Measurements from ENCODE around the gene CR1L. TPM values are rescaled to one million over a fixed set of nuclear protein-coding genes. Genes with fewer than 3 reads are reported as not detected.
"Not testable (repeated sequence)": the region's sequence is repeated elsewhere in the genome, so short reads cannot be mapped to it uniquely, and the experiment has no call there.

The CR1L gene
- total RNA-seq (0.22 TPM), polyA plus RNA-seq (ENCODE audit: insufficient read depth in 1 of 8, insufficient read length in 8 of 8, low replicate concordance in 1 of 8) (under 1 TPM in 5 of 8 donors, not detected in 3; 0.24 to 0.65 (median 0.34) TPM)
- long read RNA-seq, donor 1: 0 reads
- long read RNA-seq, donor 2: 0 reads
- long read RNA-seq, donor 3: 0 reads
- long read RNA-seq, donor 4: 0 reads
- long read RNA-seq, donor 5: 0 reads
- long read RNA-seq, donor 6: 0 reads
- long read RNA-seq, donor 7: 0 reads
- long read RNA-seq, donor 8: 0 reads
- long read RNA-seq, donor 9: 0 reads
- long read RNA-seq, donor 10, partial matches to known transcripts: 0 of 1 reads
- long read RNA-seq, donor 10, other reads (novel, unspliced or antisense): 0 of 1 reads
- long read RNA-seq, donor 11: 0 reads

DNA sequence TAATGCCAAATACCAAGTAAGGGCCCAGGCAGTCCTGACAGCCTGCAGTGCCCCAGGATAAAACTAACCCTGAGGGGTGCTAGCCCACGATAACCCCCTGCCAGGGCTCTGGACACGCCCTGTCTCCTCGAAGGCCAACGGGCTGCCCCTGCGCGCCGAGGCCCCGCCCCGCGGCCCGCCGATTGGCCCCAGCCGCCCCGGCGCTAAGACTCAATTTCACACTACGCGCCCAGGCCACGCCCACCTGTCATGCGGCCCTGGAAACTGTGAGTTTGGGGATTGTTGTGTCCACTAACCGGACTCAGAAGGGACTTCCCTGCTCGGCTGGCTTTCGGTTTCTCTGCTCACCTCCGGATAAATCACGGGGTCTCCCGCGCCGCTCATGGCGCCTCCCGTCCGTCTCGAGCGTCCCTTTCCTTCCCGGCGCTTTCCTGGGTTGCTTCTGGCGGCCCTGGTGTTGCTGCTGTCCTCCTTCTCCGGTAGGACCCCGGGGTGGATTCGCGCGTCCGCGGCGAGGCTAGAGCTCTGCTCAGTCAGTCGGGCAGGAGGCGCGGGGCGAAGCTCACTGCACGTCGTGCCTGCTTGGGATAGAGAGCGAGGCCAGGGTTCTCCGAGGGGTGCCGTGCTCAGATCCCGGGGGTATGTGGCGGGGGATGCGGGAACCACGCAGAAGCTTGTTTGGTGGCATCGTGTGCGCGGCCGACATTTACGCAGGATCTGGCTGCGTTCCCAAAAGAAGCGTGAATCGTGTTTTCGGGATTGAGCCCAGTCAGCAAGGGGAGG, at the start of gene CR1L:
CR1L (plus strand) TSS at position 282 of the 783 bp plus-strand sequence; CDS start at position 383, 101 bp downstream.
- Histone ChIP-seq H3K27ac (ENCODE audit: low read length) (no peak within 1 kb of the TSS), H3K36me3 (ENCODE audit: control insufficient read depth, insufficient read depth, low read length) (no peaks in the 10 kb centered on the region), H3K4me1 (ENCODE audit: control insufficient read depth, insufficient read depth, low read length) (peaks cover 6% of the 10 kb centered on the region), H3K4me3 (ENCODE audit: low read length) (peak within 1 kb of the TSS; percentile 48), H3K27me3 (ENCODE audit: control insufficient read depth, insufficient read depth, low read length) (peaks cover 22% of the 10 kb centered on the region), H3K9me3 (replicated peaks; ENCODE audit: control insufficient read depth, low read depth, low read length) (no peaks in the 10 kb centered on the region)
- peak; percentile 87 for DNase-seq
- WGBS (ENCODE audit: insufficient coverage): 3% methylated on average over 50 of the region's 65 CpGs

DNA sequence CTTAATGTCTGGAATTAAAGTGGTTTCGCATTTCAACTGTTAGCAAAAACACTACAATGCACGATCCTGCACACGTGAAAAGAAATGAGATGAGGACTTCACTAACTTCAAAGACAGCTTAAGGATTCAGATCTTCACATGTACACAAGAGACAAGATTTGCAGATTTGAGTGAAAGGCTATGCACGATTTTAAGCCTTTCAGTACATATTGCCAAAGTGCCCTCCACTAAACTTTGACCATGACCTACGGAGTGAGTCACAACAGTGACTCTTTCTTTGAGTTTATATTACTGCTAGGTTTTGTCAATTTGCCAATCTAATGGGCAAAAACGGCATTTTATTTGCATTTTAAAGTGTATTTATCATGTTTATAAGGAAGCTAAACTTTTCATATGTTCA, 41.2 kb upstream of the CR1L start:
- no CpG with 5 or more reads among the region's 6 CpGs for WGBS (ENCODE audit: insufficient coverage)
- Histone ChIP-seq H3K9me3 (replicated peaks; ENCODE audit: control insufficient read depth, low read depth, low read length) (no peaks in the 10 kb centered on the region), H3K4me1 (ENCODE audit: control insufficient read depth, insufficient read depth, low read length) (no peaks in the 10 kb centered on the region), H3K36me3 (ENCODE audit: control insufficient read depth, insufficient read depth, low read length) (no peaks in the 10 kb centered on the region), H3K4me3 (ENCODE audit: low read length) (no peak overlapping the region), H3K27me3 (ENCODE audit: control insufficient read depth, insufficient read depth, low read length) (no peaks in the 10 kb centered on the region), H3K27ac (ENCODE audit: low read length) (no peak overlapping the region)
- DNase-seq: no peak

GRCh38 chr1:207605444-207606361, 39.2 kb upstream of the CR1L start:
- Histone ChIP-seq H3K27ac (ENCODE audit: low read length) (no peak overlapping the region), H3K36me3 (ENCODE audit: control insufficient read depth, insufficient read depth, low read length) (no peaks in the 10 kb centered on the region), H3K9me3 (replicated peaks; ENCODE audit: control insufficient read depth, low read depth, low read length) (no peaks in the 10 kb centered on the region), H3K27me3 (ENCODE audit: control insufficient read depth, insufficient read depth, low read length) (no peaks in the 10 kb centered on the region), H3K4me3 (ENCODE audit: low read length) (no peak overlapping the region), H3K4me1 (ENCODE audit: control insufficient read depth, insufficient read depth, low read length) (no peaks in the 10 kb centered on the region)
- WGBS (ENCODE audit: insufficient coverage): no CpG with 5 or more reads among the region's 7 CpGs
- DNase-seq: no peak

DNA sequence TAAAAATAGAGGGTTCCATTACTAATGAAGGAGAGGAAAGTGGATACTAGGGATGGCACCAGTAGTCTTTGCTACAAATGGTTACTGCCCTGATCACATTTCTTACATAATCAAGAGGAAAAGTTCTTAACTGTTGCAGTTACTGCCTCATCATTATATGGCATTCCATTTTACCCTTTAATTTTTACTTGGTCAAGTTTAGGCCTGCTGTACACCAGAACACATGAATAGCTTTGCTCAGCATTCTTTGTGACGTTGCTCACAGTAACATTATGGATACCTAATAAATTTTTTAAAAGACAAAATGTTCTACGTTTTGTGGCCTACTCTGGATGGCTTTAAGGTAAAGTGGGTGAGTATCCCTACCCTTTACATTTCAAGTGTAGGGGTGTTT, 38.6 kb upstream of the CR1L start:
- H3K4me3 ChIP-seq (ENCODE audit: low read length): no peak overlapping the region
- DNase-seq: no peak
- no peaks in the 10 kb centered on the region for H3K9me3 ChIP-seq (replicated peaks; ENCODE audit: control insufficient read depth, low read depth, low read length)
- no peaks in the 10 kb centered on the region for H3K36me3 ChIP-seq (ENCODE audit: control insufficient read depth, insufficient read depth, low read length)
- no CpG with 5 or more reads among the region's 2 CpGs for WGBS (ENCODE audit: insufficient coverage)
- no peaks in the 10 kb centered on the region for H3K27me3 ChIP-seq (ENCODE audit: control insufficient read depth, insufficient read depth, low read length)
- H3K4me1 ChIP-seq (ENCODE audit: control insufficient read depth, insufficient read depth, low read length): no peaks in the 10 kb centered on the region
- H3K27ac ChIP-seq (ENCODE audit: low read length): no peak overlapping the region

- H3K9me3 ChIP-seq (replicated peaks; ENCODE audit: control insufficient read depth, low read depth, low read length): no peaks in the 10 kb centered on the region
- H3K27me3 ChIP-seq (ENCODE audit: control insufficient read depth, insufficient read depth, low read length): no peaks in the 10 kb centered on the region
- H3K4me3 ChIP-seq (ENCODE audit: low read length): no peak overlapping the region
- no peaks in the 10 kb centered on the region for H3K36me3 ChIP-seq (ENCODE audit: control insufficient read depth, insufficient read depth, low read length)
- H3K27ac ChIP-seq (ENCODE audit: low read length): no peak overlapping the region
- WGBS (ENCODE audit: insufficient coverage): 81% methylated on average over 11 of the region's 11 CpGs
- DNase-seq: no peak
- H3K4me1 ChIP-seq (ENCODE audit: control insufficient read depth, insufficient read depth, low read length): no peaks in the 10 kb centered on the region
These were observed 32.2 kb upstream of the CR1L start for GRCh38 chr1:207612762-207613161.

DNA sequence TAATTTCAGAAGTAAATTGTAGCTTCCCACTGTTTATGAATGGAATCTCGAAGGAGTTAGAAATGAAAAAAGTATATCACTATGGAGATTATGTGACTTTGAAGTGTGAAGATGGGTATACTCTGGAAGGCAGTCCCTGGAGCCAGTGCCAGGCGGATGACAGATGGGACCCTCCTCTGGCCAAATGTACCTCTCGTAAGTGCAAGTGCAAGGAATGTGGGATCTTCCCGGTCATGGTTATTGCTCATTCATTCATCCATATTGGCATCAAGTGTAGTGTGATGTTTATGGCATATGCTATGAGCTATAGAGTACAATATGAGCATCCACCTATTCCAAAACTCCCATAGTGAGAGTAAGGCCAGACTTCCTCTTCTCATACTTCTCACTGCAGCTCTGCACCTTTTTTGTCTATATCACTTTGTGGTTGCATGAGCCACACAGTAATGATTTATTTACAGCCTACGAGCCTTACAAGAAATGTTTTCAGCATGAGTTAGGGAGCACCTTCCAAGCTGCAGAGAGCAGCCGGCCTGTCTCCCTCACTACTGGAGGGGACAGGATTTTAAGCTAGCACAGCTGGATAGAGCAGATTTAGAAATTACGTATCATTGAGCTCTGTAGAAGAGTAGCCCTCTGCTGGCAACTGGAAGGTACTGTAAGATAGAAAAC, 24.9 kb upstream of the CR1L start:
- DNase-seq: peak; percentile 72
- Histone ChIP-seq H3K36me3 (ENCODE audit: control insufficient read depth, insufficient read depth, low read length) (no peaks in the 10 kb centered on the region), H3K27ac (ENCODE audit: low read length) (no peak overlapping the region)

GRCh38 chr1:207620543-207620893, 24.4 kb upstream of the CR1L start:
- Histone ChIP-seq H3K9me3 (replicated peaks; ENCODE audit: control insufficient read depth, low read depth, low read length) (no peaks in the 10 kb centered on the region), H3K4me3 (ENCODE audit: low read length) (no peak overlapping the region), H3K27ac (ENCODE audit: low read length) (no peak overlapping the region), H3K4me1 (ENCODE audit: control insufficient read depth, insufficient read depth, low read length) (no peaks in the 10 kb centered on the region), H3K36me3 (ENCODE audit: control insufficient read depth, insufficient read depth, low read length) (no peaks in the 10 kb centered on the region), H3K27me3 (ENCODE audit: control insufficient read depth, insufficient read depth, low read length) (no peaks in the 10 kb centered on the region)
- no CpG with 5 or more reads among the region's 2 CpGs for WGBS (ENCODE audit: insufficient coverage)
- no peak for DNase-seq

More for the DNA sequence above, 24.9 kb upstream of the CR1L start:
- Histone ChIP-seq H3K27me3 (ENCODE audit: control insufficient read depth, insufficient read depth, low read length) (no peaks in the 10 kb centered on the region), H3K9me3 (replicated peaks; ENCODE audit: control insufficient read depth, low read depth, low read length) (no peaks in the 10 kb centered on the region), H3K4me1 (ENCODE audit: control insufficient read depth, insufficient read depth, low read length) (no peaks in the 10 kb centered on the region), H3K4me3 (ENCODE audit: low read length) (no peak overlapping the region)
- 100% methylated on average over 1 of the region's 7 CpGs for WGBS (ENCODE audit: insufficient coverage)

DNA sequence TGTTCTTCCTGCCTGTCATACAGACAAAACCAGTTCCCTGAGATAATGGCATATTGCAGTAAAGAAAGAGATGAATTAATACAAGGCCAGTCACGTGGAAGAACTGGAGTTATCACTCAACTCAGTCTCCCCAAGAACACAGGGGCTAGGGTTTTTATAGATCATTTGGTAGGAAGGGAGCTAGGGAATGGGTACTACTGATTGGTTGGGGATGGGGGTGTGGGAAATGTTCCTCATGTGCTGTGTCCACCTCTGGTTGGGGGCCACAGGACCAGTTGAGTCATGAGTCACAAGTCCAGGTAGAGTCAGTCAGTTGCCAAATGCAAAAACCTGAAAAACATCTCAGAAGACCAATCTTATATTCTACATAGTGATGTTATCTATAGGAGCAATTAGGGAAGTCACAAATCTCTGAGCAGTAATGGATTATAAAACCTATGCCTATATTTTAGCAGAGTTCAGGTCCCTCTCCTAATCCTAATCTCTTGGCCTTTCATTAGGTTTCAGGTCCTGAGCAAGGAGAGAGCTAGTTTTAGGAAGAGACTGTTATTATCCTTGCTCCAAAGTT, 19.3 kb upstream of the CR1L start:
- not testable (repeated sequence) for H3K9me3 ChIP-seq (replicated peaks; ENCODE audit: control insufficient read depth, low read depth, low read length); H3K4me1 ChIP-seq (ENCODE audit: control insufficient read depth, insufficient read depth, low read length); DNase-seq; H3K36me3 ChIP-seq (ENCODE audit: control insufficient read depth, insufficient read depth, low read length); H3K4me3 ChIP-seq (ENCODE audit: low read length); H3K27me3 ChIP-seq (ENCODE audit: control insufficient read depth, insufficient read depth, low read length); H3K27ac ChIP-seq (ENCODE audit: low read length)
- WGBS (ENCODE audit: insufficient coverage): no CpG with 5 or more reads among the region's 1 CpG

GRCh38 chr1:207626972-207627337, 18.0 kb upstream of the CR1L start:
- Histone ChIP-seq H3K36me3 (ENCODE audit: control insufficient read depth, insufficient read depth, low read length) (no peaks in the 10 kb centered on the region), H3K9me3 (replicated peaks; ENCODE audit: control insufficient read depth, low read depth, low read length) (no peaks in the 10 kb centered on the region)

More at GRCh38 chr1:207626972-207627337, 18.0 kb upstream of the CR1L start:
- WGBS (ENCODE audit: insufficient coverage): no CpG with 5 or more reads among the region's 1 CpG
- Histone ChIP-seq H3K4me3 (ENCODE audit: low read length) (no peak overlapping the region), H3K27me3 (ENCODE audit: control insufficient read depth, insufficient read depth, low read length) (no peaks in the 10 kb centered on the region), H3K27ac (ENCODE audit: low read length) (no peak overlapping the region), H3K4me1 (ENCODE audit: control insufficient read depth, insufficient read depth, low read length) (no peaks in the 10 kb centered on the region)
- DNase-seq: no peak
